HS-5 (cell line): ENCODE measurements around the gene SLC44A5.
"Not testable (repeated sequence)": the region's sequence is repeated elsewhere in the genome, so short reads cannot be mapped to it uniquely, and the experiment has no call there.

Experiments
- DNase-seq: peaks from one replicate; pipeline ENCODE4 v3.0.0-alpha.2; 2012; ENCODE audit warnings: low read depth

SLC44A5 gene

DNA sequence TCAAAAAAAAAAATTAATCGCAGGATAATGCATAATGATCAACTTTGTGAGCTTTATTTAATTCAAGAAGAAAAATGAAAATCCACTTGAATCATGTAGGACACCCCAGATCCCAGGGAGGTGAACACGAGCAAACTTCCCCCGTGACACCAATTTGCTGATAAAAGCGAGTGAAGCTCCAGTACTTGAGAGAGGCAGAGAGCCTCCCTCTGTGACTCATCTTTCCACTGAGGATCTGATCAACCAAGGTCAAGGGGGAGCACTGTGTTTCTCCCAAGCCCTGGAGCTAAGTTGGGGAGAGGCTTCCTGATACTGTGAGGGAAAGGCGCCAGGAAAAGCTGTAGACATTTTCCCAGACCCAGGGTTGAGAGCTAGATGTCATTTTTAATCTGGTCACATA, 160.9 kb downstream of the SLC44A5 start:
- DNase-seq: no peak

DNA sequence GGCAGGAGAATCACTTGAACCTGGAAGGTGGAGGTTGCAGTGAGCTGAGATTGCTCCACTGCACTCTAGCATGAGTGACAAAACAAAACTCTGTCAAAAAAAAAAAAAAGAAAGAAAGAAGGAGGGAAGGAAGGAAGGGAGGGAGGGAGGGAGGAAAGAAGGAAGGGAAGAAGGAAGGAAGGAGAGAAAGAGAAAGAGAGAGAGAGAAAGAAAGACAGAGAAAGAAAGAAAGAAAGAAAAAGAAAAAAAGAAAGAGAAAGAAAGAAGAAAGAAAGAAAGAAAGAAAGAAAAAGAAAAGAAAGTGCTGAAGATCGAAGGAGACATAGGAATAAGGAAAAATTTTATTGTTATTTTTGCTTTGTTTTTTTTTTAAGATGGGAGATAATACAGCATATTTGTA, 166.7 kb downstream of the SLC44A5 start:
- DNase-seq: no peak

DNA sequence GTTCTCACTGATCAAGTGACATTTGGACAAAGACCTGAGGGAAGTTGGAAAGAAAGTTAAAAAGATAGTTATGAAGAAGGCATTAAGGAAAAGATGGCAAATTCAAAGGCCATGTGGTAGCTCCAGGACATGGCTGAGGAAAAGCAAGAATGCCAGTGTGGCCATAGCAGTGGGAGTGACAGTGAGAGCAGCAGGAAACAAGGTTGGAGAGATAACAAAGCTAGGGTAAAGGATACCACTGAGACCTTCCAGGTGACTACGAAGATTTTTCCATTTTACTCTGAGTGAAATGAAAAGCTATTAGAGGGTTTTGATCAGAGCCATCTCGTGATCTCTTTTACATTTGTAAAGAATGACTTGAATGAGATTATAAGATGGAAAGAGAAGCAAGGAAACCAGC, 170.6 kb downstream of the SLC44A5 start:
- no peak for DNase-seq

DNA sequence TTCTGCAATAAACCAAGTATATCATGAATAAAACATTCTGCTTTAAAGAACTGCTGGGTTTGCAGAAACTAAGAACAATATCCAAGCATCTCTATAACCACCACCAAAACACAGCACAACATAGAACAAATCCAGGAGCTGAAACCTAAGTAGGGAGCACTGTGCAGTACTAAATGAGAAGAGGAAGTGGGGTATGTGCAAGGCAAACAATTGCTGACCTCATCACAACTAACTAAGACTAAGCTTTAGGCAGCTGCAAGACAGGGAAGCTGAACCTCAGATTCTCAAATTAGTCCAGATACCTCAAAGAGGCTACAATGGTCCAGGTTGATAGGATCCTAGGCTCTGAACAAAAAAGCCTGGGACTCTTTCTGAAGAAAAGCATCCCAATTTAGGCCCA, 172.6 kb downstream of the SLC44A5 start:
- no peak for DNase-seq

DNA sequence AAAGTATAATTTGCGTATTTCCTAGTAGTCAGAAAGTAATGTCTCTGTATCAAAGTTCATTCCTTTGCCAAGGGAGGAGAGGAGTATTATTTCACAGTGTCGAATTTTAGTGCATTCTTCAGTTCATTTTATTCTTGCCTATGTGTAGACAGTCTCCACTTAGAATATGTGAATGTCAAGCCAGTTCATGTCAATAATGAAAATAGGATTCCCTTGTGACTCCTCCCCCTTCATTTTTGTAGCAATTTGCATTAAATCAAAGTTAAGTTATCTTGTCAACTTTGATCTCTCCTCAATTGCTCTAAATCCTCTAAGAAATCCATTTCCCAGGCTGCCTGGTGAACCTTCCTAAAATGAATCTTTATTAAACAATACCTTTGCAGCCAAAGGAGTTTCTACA, 179.1 kb downstream of the SLC44A5 start:
- DNase-seq: no peak

DNA sequence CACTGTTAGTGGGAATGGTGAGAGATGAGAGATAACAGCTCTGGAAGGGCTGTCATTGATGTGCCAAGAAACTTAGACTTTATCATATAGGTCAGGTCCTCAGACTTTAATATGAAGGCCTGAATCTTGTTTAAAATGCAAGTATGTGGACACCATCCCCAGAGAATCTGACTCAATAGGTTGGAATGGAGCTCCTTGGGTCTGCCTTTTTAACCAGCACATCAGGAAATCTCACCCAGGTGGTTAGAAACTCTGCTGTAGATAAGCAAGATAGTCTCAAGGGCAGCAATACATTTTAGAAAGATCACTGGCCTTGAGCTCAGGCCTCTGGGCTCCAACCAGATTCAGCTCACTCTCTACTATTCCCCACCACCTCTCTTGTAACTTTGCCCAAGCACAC, 180.4 kb downstream of the SLC44A5 start:
- DNase-seq: peak; percentile 24

DNA sequence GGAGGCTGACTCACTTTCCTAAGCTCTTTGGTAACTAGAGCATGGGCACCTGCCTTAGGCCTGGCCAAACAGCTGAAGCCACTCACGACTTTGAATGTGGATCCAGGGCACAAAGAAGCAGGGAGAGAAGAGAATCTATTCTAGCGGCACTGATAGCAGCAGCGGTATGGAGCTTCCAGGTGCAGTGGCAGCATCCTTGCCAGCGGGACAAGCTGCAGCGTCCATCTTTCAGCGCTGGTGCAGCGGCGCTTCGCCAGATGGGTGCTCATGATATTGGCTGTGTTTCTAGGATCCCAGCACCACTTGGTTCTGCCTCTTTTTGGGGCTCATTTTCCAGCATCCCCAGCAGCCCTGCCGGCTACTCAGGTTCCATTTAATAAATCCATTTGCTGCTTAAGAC, 184.2 kb downstream of the SLC44A5 start:
- DNase-seq: no peak

DNA sequence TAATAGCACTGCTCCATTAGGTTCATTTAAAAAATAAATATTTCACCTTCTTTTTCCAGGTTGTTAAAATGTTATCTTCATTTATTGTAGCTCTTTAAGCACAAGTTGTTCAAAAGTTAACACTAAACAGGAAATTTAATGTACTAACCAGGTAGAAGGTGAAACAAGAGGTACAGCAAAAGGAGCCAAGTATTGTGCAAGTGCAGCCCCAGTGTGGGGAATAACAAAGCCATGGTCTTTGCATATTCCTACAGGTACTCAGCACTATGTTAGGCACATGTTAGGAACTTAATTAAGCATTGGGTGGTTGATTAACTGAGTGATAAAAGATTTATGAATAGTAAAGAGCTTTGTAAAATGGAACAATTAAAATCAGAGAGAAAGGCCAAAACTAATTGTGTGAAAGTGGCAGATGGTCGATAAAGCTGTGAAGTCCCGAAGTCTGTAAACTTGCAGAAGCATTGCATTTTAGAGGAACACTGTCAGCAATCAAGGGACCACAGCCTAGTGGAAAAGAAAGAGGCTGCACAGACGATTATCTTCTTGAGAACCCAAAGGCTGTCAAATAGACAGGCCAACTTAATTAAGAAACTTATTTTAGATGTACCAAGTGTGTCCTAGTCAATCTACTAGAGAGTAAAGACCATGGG, 185.8 kb downstream of the SLC44A5 start:
- DNase-seq: no peak

DNA sequence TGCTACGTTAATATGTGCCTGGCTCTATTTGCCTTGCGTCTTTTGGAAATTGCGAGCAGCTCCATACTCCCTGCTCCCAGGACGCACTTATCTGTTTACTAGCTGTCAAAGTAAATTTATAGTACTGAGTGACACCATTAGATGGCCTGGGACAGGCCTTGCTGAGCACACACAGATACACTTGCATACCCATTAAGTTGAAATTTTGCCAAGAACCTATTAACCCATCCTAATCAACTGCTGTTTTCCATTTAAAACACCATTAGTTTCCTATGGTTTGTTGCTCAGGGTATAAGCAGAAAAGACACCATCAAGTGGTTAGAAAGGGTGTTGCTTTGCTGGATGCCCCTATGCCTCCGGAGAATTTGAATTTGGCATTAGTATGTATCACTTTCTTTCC, 187.3 kb downstream of the SLC44A5 start:
- DNase-seq: no peak

DNA sequence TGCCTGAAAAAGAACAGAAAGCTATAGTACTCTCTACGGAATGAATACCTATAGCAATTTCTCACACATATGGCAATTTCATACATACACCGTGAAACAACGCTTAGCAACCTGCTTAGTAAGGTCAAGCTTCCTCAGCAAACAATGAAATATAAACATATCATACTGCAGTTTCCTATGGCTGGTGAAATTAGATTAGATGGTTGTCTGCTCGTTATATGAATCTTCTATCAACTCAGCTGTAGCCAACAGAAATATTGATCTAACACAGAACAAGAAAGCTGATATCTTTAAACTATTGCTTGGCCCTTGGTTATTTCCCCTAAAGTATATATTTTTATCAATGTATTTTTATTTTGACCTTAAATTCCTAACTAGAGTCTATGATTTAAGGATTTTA, 187.8 kb downstream of the SLC44A5 start:
- no peak for DNase-seq

DNA sequence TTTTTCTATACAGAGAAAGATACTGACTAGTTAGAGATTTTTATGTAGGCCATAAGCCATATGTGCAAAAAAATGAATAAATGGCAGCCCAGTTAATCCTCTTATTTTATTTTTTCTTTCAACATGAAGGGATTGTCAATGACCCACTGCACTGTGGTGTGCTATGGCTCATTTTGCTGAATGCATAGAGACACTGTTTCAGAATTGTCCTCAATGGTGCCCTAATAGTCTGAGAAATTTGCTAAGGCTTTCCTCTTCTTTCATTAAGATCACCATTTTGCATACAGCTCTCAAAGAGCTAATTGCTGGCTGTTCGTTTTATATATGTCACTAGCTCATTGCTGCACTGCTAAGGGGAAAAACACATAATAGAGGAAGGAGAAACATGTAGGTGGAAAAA, 189.5 kb downstream of the SLC44A5 start:
- DNase-seq: no peak

DNA sequence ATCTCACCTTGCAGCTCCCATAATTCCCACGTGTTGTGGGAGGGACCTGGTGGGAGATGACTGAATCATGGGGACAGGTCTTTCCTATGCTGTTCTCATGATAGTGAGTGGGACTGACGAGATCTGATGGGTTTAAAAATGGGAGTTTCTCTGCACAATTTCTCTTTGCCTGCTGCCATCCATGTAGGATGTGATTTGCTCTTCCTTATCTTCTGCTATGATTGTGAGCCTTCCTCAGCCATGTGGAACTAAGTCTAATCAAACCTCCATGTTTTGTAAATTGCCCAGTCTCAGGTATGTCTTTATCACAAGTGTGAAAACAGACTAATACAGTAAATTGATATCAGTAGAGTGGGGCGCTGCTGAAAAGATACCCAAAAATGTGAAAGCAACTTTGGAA, 195.7 kb downstream of the SLC44A5 start:
- DNase-seq: no peak

DNA sequence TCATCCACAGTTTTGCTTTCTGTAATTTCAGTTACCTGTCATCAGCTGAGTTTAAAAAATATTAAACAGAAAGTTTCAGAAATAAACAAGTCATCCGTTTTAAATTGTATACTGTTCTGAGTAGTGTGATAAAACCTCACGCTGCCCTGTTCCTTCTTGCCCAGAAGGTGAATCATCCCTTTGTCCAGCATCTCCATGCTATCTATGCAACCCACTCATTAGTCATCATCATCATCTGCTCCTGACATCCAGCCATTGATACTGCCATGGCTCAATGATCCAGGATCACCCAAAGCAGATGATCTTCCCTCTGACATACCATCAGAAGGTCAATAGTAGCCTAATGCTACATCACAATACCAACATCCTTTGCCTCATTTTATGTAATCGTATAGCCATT, 198.3 kb downstream of the SLC44A5 start:
- DNase-seq: peak; percentile 51

DNA sequence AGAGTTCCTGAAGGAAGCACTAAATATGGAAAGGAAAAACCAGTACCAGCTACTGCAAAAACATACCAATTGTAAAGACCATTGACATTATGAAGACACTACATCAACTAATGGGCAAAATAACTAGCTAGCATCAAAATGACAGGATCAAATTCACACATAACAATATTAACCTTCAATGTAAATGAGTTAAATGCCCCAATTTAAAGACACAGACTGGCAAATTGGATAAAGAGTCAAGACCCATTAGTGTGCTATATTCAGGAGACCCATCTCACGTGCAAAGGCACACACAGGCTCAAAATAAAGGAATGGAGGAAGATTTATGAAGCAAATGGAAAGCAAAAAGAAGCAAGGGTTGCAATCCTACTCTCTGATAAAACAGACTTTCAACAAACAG, 206.2 kb downstream of the SLC44A5 start:
- not testable (repeated sequence) for DNase-seq

DNA sequence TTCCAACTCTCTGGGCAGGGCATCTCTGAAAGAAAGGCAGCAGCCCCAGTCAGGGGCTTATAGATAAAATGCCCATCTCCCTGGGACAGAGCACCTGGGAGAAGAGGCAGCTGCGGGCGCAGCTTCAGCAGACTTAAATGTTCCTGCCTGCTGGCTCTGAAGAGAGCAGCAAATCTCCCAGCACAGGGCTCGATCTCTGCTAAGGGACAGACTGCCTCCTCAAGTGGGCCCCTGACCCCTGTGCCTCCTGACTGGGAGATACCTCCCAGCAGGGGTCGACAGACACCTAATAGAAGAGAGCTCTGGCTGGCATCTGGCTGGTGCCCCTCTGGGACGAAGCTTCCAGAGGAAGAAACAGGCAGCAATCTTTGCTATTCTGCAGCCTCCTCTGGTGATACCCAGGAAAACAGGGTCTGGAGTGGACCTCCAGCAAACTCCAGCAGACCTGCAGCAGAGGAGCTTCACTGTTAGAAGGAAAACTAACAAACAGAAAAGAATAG, 207.7 kb downstream of the SLC44A5 start:
- not testable (repeated sequence) for DNase-seq

DNA sequence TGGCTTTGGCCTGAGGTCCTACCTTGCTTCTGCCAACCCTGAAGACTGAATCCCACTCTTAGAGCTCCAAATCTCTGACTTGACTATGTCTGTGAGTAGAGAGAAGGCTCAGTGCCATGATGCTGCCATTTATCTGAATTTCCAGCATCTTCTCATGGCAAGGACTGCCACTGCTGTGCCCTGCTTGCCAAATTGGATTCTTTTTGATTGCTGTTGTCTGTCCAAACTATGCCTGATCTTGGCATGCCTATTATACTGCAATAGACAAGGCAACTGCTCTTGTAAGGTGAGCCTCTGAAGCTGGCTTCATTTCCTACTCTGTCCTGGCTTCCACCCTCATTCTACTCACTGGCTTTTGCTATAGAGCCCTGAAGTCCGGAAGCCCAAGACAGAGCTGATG, 210.2 kb downstream of the SLC44A5 start:
- no peak for DNase-seq

DNA sequence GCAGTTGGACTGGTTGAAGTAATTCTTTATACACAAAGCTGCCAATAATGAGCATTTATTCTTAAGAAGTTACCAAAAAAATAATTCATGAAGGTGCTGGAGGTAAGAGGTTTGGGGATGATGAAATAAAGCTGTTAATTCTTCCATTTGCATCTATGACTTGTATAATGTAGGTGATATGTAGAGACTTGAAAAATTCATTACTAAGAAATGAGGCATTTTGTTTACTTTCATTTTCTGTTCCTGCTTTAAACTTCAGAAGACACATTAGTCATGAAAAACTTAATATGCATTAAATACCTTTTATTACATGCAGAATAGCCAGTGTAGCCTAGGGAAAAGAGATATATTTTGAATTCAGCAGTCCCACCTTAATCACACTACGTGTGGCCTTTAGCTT, 214.2 kb downstream of the SLC44A5 start:
- DNase-seq: no peak

DNA sequence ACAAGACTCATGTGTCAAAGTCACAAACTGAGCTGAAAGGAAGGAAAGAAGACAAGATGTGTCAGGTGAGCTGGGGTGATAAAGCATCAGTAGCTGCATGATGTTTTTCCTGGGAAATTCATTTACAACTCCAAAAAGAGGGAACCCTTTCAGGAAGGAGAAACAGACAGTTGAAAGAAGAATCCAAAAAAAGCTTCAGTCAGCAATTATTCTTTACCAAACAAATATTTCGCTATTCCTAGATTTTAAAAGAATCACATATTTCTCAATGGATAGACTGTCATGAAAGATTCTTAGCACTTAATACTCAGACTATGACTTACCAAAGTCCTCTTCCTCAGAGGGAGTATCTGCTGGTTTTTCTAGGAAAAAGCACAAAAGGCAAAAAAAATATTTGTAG, 214.7 kb downstream of the SLC44A5 start:
- DNase-seq: no peak

DNA sequence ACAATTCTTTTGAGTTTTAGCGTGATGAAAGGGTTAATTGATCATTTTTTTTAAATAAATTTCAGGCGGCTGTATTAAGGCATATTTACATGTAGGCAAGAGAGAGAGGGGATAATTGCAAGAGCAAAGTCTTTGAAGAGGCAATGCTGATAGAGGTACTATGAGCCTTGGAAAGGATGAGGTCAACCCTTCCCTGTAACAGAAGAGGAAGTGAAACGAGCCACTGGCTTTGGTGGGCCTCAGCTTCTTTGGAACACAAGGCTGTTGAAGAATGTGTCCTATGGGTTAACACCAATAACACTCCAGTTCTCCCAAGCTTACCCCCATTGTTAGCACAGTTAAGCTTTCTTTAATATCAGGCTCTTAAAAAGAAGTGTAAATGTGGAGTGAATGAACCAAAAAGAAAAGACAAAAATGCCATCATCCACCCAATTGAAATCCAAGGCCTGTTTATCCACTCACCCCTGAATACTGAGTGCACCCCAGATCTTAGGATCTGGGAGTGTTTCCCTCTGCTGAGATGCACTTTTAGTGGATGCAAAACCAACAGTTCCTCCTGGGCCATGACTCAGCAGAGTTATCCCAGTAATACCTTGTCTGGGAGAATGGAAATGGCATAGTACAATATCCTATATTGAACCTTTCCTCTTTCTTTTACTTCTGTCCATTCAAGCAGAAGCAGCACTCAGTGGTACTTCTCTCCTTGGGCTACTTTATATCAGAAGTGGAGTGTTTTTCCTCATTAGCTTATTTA, 216.4 kb downstream of the SLC44A5 start:
- no peak for DNase-seq

DNA sequence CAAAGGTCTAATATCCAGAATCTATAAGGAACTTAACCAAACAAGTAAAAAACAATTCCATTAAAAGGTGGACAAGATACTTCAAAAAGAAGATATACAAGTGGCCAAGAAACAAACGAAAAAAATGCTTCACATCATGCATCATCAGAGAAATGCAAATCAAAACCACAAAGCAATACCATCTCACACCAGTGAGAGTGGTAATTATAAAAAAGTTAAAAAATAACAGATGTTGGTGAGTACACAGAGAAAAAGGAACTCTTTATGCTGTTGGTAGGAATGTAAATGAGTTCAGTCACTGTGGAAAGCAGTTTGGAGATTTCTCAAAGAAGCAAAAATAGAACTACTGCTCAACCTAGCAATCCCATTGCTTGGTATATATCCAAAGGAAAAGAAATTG, 218.6 kb downstream of the SLC44A5 start:
- DNase-seq: no peak

DNA sequence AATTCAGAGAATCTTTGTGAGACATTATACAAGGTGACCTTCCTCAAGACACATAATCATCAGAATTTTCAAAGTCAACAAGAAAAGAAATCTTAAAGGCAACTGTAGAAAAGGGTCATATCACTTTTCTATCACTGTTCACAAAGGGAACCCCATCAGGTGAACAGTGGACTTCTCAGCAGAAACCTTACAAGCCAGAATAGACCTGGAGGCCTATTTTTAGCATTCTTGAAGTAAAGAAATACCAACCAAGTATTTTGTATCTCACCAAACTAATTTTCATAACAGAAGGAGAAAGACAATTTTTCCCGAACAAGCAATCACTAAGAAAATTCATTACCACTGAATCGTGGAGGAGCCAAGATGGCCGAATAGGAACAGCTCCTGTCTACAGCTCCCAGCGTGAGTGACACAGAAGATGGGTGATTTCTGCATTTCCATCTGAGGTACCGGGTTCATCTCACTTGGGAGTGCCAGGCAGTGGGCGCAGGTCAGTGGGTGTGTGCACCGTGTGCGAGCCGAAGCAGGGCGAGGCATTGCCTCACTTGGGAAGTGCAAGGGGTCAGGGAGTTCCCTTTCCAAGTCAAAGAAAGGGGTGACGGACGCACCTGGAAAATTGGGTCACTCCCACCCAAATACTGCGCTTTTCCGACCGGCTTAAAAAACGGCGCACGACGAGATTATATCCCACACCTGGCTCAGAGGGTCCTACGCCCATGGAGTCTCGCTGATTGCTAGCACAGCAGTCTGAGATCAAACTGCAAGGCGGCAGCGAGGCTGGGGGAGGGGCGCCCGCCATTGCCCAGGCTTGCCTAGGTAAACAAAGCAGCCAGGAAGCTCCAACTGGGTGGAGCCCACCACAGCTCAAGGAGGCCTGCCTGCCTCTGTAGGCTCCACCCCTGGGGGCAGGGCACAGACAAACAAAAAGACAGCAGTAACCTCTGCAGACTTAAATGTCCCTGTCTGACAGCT, 235.2 kb downstream of the SLC44A5 start:
- not testable (repeated sequence) for DNase-seq

DNA sequence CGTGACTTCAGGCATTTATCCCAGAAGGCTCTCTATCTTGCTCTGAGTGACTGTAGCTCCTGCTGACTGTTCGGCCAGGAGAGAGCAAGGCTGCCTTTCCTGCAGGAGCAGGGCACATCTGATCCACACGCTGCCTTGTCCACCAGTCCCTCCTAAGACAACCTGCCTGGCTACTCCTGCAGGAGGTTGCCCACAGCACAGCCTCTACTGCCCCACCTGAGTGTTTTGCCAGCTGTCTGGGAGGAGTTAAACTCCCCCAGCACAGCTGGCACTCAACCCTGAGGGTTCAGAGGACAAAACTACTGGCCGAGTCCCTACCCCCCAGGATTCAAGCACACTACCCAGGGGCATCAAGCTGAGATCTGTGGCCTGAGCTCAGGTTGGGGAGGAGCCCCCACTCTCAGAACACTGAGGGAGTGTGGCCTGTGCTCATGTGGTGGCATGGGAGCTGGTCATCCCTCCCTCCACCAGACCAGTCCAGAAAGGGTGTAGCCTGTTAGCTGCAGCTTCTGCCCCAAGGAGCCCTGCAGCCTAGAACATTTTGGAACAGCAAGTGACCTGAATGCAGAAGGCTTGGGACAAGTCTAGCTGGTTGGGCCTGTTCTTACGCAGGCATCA, 237.3 kb downstream of the SLC44A5 start:
- no peak for DNase-seq
